AG10803 (cell line): ENCODE measurements around the gene SAFB2.
A peak's percentile ranks its signal among the peaks of the same experiment; 100 is the strongest.

Experiments
- DNase-seq: peaks from one replicate; pipeline ENCODE4 v3.0.0; 2010; ENCODE audit warnings: low read depth
- H3K4me3 ChIP-seq: 2 replicates; pipeline ENCODE4 v1.5.1; 2011; ENCODE audit warnings: mild to moderate bottlenecking, low read length, control low read depth
- TF ChIP-seq, protein P1 (sequence below): conservative IDR thresholded peaks from 2 replicates; pipeline ENCODE4 v1.5.1; 2011; ENCODE audit warnings: mild to moderate bottlenecking, low read length, control low read depth, inconsistent platforms

The SAFB2 gene

DNA sequence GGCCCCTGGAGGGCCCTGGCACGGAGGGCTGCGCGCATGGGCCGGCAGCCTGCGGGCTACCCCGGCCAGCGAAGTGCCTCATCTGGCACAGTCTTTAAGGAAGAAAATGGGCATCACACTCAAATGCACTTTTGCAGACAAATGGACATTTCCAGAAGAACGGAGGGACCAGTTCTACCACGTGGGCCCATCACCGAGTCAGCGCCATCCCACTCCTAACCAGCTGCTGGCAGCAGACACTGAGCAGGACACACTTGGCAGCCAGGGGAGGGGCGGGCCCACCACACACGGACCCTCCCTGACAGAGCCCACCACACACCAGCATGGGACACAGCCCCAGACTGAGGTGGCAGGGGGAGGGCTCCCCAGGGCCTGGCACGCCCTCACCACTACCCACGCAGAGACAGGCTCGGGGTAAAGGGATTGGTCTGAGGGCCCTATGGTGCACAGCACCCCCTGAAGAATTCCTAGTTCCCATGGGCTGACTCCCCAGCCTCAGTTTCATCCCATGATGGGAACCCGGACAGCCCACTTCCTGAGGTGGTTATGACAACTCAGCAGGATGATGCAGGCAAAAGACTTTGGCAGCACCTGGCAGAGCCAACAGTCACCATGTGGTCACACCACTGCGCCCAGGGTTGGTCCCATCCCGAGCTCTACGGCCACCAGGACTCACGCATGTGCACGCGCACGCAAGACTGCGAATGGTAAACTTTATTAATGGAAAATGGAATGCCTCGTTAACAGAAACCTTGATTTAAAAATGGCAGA lies 36.1 kb downstream of the SAFB2 start:
- DNase-seq, result no peak
- no peak overlapping the region for H3K4me3 ChIP-seq
- TF ChIP-seq, protein P1, sequence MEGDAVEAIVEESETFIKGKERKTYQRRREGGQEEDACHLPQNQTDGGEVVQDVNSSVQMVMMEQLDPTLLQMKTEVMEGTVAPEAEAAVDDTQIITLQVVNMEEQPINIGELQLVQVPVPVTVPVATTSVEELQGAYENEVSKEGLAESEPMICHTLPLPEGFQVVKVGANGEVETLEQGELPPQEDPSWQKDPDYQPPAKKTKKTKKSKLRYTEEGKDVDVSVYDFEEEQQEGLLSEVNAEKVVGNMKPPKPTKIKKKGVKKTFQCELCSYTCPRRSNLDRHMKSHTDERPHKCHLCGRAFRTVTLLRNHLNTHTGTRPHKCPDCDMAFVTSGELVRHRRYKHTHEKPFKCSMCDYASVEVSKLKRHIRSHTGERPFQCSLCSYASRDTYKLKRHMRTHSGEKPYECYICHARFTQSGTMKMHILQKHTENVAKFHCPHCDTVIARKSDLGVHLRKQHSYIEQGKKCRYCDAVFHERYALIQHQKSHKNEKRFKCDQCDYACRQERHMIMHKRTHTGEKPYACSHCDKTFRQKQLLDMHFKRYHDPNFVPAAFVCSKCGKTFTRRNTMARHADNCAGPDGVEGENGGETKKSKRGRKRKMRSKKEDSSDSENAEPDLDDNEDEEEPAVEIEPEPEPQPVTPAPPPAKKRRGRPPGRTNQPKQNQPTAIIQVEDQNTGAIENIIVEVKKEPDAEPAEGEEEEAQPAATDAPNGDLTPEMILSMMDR, result no peak

DNA sequence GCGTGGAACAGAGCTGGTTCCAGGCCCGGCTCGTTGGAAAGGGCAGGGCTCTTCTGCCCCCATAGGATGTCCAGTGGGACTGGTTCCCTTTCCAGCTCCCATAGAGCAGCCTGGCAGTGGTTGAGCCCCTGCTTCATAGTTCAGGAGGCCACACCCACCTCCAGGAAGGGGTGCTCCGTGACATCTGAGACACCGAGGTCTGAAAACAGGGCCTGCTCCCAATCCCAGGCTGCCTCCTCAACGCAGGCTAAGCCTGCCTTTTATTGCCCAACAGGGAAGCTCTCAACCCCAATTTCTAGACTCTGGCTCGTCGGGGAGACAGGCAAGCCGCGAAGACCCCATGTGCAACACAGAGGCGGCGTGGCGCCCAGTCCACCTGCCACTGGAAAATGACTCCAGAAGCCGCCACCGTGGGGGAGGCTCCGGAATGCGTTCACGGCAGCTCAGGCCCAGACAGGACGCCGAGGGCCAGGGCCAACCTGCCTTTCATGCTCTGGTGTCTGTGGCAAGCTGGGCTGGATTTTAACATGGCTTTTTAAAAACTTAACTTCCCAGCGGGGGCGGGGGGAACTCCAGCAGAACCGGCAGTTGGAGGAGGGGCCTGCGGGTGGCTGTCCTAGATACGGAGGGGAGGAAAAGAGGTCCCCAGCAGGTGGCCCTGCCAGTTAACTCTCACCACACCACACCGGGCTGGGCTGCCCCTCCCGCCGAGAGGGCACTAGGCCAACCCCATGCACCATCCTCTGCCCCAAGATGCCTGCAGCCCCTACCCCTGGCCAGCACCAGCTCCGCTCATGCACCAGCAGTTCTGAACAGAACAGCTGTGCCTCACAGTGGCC lies 36.9 kb downstream of the SAFB2 start:
- H3K4me3 ChIP-seq, result no peak overlapping the region
- TF ChIP-seq, protein P1, result no peak
- DNase-seq, result no peak

DNA sequence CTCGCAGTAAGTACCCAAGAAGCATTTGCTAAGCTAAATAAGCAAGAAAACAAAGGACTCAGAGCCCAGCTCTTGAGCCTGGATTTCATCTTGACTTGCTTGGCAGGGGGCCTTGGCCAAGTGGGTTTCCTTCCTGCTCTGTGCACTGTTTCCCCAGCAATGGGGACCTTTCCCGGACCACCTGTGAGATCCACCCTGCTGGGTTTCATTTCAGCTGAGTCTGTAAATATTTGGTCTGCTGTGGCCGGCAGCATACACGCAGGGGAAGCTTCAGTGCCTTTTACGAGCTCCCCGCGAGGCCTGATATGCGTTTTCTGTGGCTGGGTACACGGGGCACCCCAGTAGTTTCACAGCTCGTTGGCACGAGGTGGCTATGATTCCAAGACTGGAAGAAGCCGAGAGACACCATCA lies 42.4 kb downstream of the SAFB2 start:
- no peak for DNase-seq
- TF ChIP-seq, protein P1, result no peak
- H3K4me3 ChIP-seq, result no peak overlapping the region

DNA sequence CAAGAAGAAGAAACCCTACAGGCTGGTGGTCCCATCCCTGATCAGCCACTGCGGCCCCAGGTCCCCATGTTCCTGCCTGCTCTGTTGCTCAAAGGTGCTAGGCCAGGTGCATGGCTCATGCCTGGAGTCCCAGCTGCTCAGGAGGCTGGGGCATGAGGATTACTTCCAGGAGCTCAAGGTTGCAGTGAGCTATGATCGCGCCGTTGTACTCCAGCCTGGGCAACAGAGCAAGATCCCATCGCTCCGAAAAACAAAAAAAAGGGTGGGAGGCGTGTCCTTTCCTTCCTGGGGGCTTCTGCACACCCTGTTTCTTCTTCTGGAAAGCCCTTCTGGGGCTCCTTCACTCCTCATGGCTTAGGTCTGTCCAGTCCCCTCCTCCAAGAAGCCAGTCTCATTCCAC lies 42.9 kb downstream of the SAFB2 start:
- DNase-seq, result no peak
- TF ChIP-seq, protein P1, result no peak
- H3K4me3 ChIP-seq, result no peak overlapping the region

DNA sequence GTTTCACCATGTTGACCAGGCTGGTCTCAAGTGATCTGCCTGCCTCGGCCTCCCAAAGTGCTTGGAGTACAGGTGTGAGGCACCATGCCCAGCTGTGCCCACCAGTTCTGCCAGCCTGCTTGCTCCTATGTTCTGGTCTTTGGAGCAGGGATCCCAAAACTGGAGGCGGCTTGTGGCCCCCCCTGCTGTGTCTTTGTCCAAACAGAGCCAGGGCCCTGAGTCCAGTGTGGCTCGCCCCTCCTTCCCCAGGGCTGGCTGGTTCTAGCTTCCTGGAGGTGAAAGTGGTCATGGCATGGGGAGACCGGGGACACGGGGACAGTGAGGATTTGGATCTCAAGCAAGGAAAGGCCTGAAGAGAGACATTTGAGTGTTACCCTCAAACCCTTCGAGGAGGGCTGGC lies 43.3 kb downstream of the SAFB2 start:
- TF ChIP-seq, protein P1, result no peak
- no peak for DNase-seq

DNA sequence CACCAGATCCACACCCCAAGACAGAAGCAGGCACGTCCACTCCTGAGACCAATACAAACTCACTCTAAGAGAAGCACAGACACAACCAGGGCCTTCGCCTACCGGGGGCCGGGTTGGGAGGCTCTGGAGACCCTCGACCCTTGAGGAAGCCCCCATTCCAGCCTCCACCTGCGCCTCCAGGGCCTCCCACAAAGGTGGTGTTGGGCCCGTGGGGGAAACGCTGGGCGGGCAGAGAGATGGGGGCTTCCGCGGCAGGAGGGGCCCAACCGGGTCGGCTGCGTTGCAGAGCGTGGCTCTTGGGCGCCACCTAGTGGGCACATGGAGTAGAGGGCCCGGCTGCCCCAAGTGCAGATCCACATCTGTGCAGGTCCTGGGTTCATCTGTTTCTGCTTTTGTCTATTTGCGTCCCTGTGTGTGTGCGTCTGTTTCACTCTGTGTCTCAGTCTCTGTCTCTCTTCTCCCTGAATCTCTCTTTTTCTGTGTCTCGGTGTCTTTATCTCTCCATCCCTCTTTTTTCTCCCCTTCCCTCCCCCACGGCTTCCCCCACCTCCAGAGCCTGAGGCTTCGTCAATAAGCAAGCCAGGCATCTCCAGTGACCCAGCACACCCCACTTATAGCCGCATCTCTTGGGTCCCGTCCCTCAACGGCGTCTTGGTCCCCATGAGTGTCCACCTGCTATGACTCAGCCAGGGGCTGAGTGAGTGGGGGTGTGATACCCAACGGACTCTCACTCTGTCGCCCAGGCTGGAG lies 44.3 kb downstream of the SAFB2 start:
- DNase-seq, result peak; percentile 57
- H3K4me3 ChIP-seq, result peak overlapping the region; percentile 30
- TF ChIP-seq, protein P1, result peak; percentile 83

More for the DNA sequence above, 43.3 kb downstream of the SAFB2 start:
- H3K4me3 ChIP-seq, result no peak overlapping the region
